IMR-90 (cell line): Measurements from ENCODE around the gene ACSS3. TPM values are rescaled to one million over a fixed set of nuclear protein-coding genes. Genes with fewer than 3 reads are reported as not detected.

ENCODE experiments used
- ATAC-seq: fragments of 200-7000 bp; cut with Tn5 transposase; 2 replicates; pipeline ENCODE4 v1.9.1; 2020; ENCODE audit warnings: low read depth, mild to moderate bottlenecking, moderate library complexity
- BruUV-seq: library from RNA; stranded (reverse); fragments of 400-500 nt; replicated peaks from 2 replicates; lab custom pipeline; 2021; lab: Mats Ljungman, UMichigan
- CTCF ChIA-PET: fragments of 300-600 bp; formaldehyde crosslinking; extraction: SDS; loops from one replicate; lab custom pipeline; 2021; ENCODE audit warnings: antibody characterized with exemption; lab: Yijun Ruan, JAX
- POLR2A ChIA-PET: fragments of 300-600 bp; sonication (Branson Sonifier 250); formaldehyde crosslinking; loops from one replicate; lab custom pipeline; 2022; ENCODE audit warnings: antibody characterized with exemption; ENCODE audit not compliant: unreplicated experiment; lab: Charles Lee
- DNase-seq: peaks from one replicate; pipeline ENCODE4 v3.0.0; 2013
- H2AFZ ChIP-seq: replicated peaks from 2 replicates; pipeline ENCODE3; 2013; ENCODE audit warnings: low read length, mild to moderate bottlenecking; ENCODE audit not compliant: poor library complexity
- H2AK5ac ChIP-seq: 2 replicates; pipeline ENCODE4 v1.6.1; 2013; ENCODE audit warnings: low read depth, low read length, inconsistent platforms
- H2AK9ac ChIP-seq: replicated peaks from 2 replicates; pipeline ENCODE3; 2013; ENCODE audit warnings: mild to moderate bottlenecking, low read depth, low read length, moderate library complexity; ENCODE audit not compliant: poor library complexity
- H2BK120ac ChIP-seq: 2 replicates; pipeline ENCODE4 v1.6.1; 2013; ENCODE audit warnings: low read depth, low read length, inconsistent platforms
- H2BK15ac ChIP-seq: 3 replicates; pipeline ENCODE4 v1.6.1; 2013; ENCODE audit warnings: low read depth, low read length, inconsistent platforms
- H2BK20ac ChIP-seq: 2 replicates; pipeline ENCODE4 v1.6.1; 2013; ENCODE audit warnings: low read depth, mild to moderate bottlenecking, inconsistent platforms, low read length, moderate library complexity
- H2BK5ac ChIP-seq: 2 replicates; pipeline ENCODE4 v1.6.1; 2013; ENCODE audit warnings: mild to moderate bottlenecking, low read depth, low read length, inconsistent platforms; ENCODE audit not compliant: poor library complexity, severe bottlenecking
- H3K14ac ChIP-seq: replicated peaks from 2 replicates; pipeline ENCODE4 v1.6.1; 2013; ENCODE audit warnings: low read depth, low read length, inconsistent platforms
- H3K18ac ChIP-seq: 2 replicates; pipeline ENCODE4 v1.6.1; 2013; ENCODE audit warnings: low read depth, low read length, control low read depth
- H3K23ac ChIP-seq: 2 replicates; pipeline ENCODE4 v1.6.1; 2013; ENCODE audit warnings: low read depth, low read length, inconsistent platforms
- H3K27ac ChIP-seq: 2 replicates; pipeline ENCODE4 v1.5.1; 2013; ENCODE audit warnings: mild to moderate bottlenecking, control low read depth, low read length; ENCODE audit not compliant: insufficient read depth
- H3K27me3 ChIP-seq: 2 replicates; pipeline ENCODE4 v1.6.1; 2013; ENCODE audit warnings: low read length; ENCODE audit not compliant: control insufficient read depth, insufficient read depth
- H3K36me3 ChIP-seq: 2 replicates; pipeline ENCODE4 v1.6.1; 2013; ENCODE audit warnings: low read length, mixed read lengths; ENCODE audit not compliant: control insufficient read depth, insufficient read depth
- H3K4ac ChIP-seq: 2 replicates; pipeline ENCODE4 v1.6.1; 2013; ENCODE audit warnings: low read depth, low read length, inconsistent platforms
- H3K4me1 ChIP-seq: 2 replicates; pipeline ENCODE4 v1.6.1; 2013; ENCODE audit warnings: low read length, mixed read lengths; ENCODE audit not compliant: control insufficient read depth, insufficient read depth
- H3K4me2 ChIP-seq: 2 replicates; pipeline ENCODE4 v1.6.1; 2013; ENCODE audit warnings: low read depth, mild to moderate bottlenecking, control low read depth, low read length, moderate library complexity
- H3K4me3 ChIP-seq: 2 replicates; pipeline ENCODE4 v1.5.1; 2013; ENCODE audit warnings: low read depth, mild to moderate bottlenecking, control low read depth, low read length, moderate library complexity; ENCODE audit not compliant: insufficient read depth
- H3K56ac ChIP-seq: 2 replicates; pipeline ENCODE4 v1.6.1; 2013; ENCODE audit warnings: low read length, inconsistent platforms; ENCODE audit not compliant: insufficient read depth; ENCODE audit errors: extremely low read depth
- H3K79me1 ChIP-seq, 2 experiments: 2 replicates each; pipeline ENCODE4 v1.6.1; 2013; ENCODE audit warnings: low read length in 2 of 2, inconsistent platforms in 1 of 2, low read depth in 1 of 2
- H3K9ac ChIP-seq: 2 replicates; pipeline ENCODE4 v1.6.1; 2013; ENCODE audit warnings: low read depth, low read length, control low read depth
- H3K9me1 ChIP-seq: 2 replicates; pipeline ENCODE4 v1.6.1; 2013; ENCODE audit warnings: low read length, inconsistent platforms; ENCODE audit not compliant: insufficient read depth
- H3K9me3 ChIP-seq: 2 replicates; pipeline ENCODE4 v1.6.1; 2013; ENCODE audit warnings: low read length; ENCODE audit not compliant: control insufficient read depth, insufficient read depth
- H4K20me1 ChIP-seq: 2 replicates; pipeline ENCODE4 v1.6.1; 2013; ENCODE audit warnings: low read length, inconsistent platforms; ENCODE audit not compliant: insufficient read depth
- H4K5ac ChIP-seq: 2 replicates; pipeline ENCODE4 v1.6.1; 2013; ENCODE audit warnings: mild to moderate bottlenecking, low read depth, low read length, control low read depth
- H4K8ac ChIP-seq, 2 experiments: 2 replicates each; pipeline ENCODE4 v1.6.1; 2013; ENCODE audit warnings: low read depth in 2 of 2, low read length in 2 of 2, control low read depth in 1 of 2, inconsistent platforms in 1 of 2
- H4K91ac ChIP-seq: 2 replicates; pipeline ENCODE4 v1.6.1; 2013; ENCODE audit warnings: low read depth, low read length, inconsistent platforms; ENCODE audit not compliant: insufficient read depth
- BHLHE40 ChIP-seq: fragments of 150-350 bp; IDR thresholded peaks from 2 replicates; pipeline ENCODE4 v1.6.1; 2016; ENCODE audit warnings: mild to moderate bottlenecking, low read depth, low read length
- dilution Hi-C: fragments of 300-500 bp; cut with HindIII; formaldehyde crosslinking; loops from one replicate; pipeline ENCODE4 v1.14.3; 2018; ENCODE audit warnings: low sequenced_read_pairs; ENCODE audit not compliant: unreplicated experiment
- in situ Hi-C: fragments of 300-500 bp; cut with MboI; formaldehyde crosslinking; loops from 3 replicates; pipeline ENCODE4 v1.14.3; 2019; ENCODE audit warnings: low sequenced_read_pairs, inconsistent platforms, mixed read lengths
- intact Hi-C: fragments of 100-400 bp; cut with micrococcal nuclease; formaldehyde crosslinking; loops from 2 replicates; pipeline ENCODE4 v1.10.0; 2022
- polyA plus RNA-seq, 3 experiments: library from polyadenylated mRNA; depleted of rRNA; stranded (reverse); fragments of >200 nt; gene quantifications; 2 replicates each; pipeline ENCODE4 v1.2.3, GENCODE V29; 2012; ENCODE audit warnings: low replicate concordance in 1 of 3
- total RNA-seq: library from RNA; depleted of rRNA; stranded (reverse); fragments of >200 nt; gene quantifications from 2 replicates; pipeline ENCODE4 v1.2.3, GENCODE V29; 2012

Gene ACSS3
- total and polyA plus RNA-seq, 2 of the 4 experiments (the other 2 are of a cell fraction): 0.84 to 2.0 TPM

DNA sequence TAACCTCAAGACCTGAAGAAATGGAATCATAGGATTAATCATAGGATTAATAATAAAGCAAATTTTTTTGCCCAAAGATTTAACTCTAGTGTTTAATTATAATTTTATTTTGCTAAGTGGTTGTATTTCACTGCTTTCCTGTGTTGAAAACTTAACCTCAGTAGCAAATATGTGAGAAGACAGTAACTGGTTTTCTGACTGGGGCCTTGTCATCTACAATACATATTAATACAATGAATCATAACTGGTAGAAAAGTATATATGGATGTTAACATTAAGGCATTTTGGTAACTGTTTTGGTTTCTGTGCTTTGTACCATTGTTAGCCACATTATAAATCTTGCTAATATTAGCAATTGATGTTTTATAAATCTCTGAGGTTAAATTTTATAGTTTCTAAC, 92.2 kb downstream of the ACSS3 start:
- Histone ChIP-seq H2BK15ac (no peak overlapping the region), H2AK5ac (no peak overlapping the region), H4K91ac (no peak overlapping the region), H3K9me1 (no peaks in the 10 kb centered on the region), H3K18ac (no peak overlapping the region), H3K27me3 (no peaks in the 10 kb centered on the region), H3K9me3 (no peaks in the 10 kb centered on the region), H4K5ac (no peak overlapping the region), H3K36me3 (no peaks in the 10 kb centered on the region), H3K14ac (no peak overlapping the region), H3K4ac (no peak overlapping the region), H4K20me1 (no peaks in the 10 kb centered on the region), H2AFZ (no peak overlapping the region), H3K23ac (no peak overlapping the region), H3K4me3 (no peak overlapping the region), H3K79me1 (no peaks in the 10 kb centered on the region), H3K27ac (no peak overlapping the region), H3K9ac (no peak overlapping the region), H2BK120ac (no peak overlapping the region), H3K56ac (no peak overlapping the region), H4K8ac (no peak overlapping the region), H2BK5ac (no peak overlapping the region), H3K4me1 (no peaks in the 10 kb centered on the region), H2AK9ac (no peak overlapping the region), H2BK20ac (no peak overlapping the region), H3K4me2 (no peak overlapping the region)
- no TSS peak for BruUV-seq
- CTCF ChIA-PET: no interaction called here
- dilution Hi-C loops (no loop called here), in situ Hi-C loops (no loop called here), intact Hi-C loops (no loop called here)
- 0 out of 2 replicates have a peak, but pooled peaks have one; percentile 27 for ATAC-seq
- no peak for TF ChIP-seq BHLHE40
- POLR2A ChIA-PET: no interaction called here
- peak; percentile 13 for DNase-seq
